GM19238 (cell line): ENCODE measurements around the gene OSBPL10.

Source experiments
- DNase-seq: peaks from one replicate; pipeline ENCODE4 v3.0.0; 2011; ENCODE audit warnings: low spot score; ENCODE audit not compliant: insufficient read length

OSBPL10 gene

GRCh38 chr3:31959251-31959650, 21.8 kb downstream of the OSBPL10 start:
- DNase-seq: no peak

- no peak for DNase-seq
These were observed 22.3 kb downstream of the OSBPL10 start for GRCh38 chr3:31958701-31959152.

GRCh38 chr3:31957106-31957505, 24.0 kb downstream of the OSBPL10 start:
- DNase-seq: no peak

- DNase-seq: no peak
These were observed 25.5 kb downstream of the OSBPL10 start for GRCh38 chr3:31955581-31955980.

GRCh38 chr3:31953636-31954035, 27.4 kb downstream of the OSBPL10 start:
- no peak for DNase-seq

- DNase-seq: no peak
These were observed 28.0 kb downstream of the OSBPL10 start for GRCh38 chr3:31953091-31953490.

GRCh38 chr3:31952205-31952604, 28.9 kb downstream of the OSBPL10 start:
- DNase-seq: peak; percentile 23

GRCh38 chr3:31948280-31948679, 32.8 kb downstream of the OSBPL10 start:
- DNase-seq: no peak

- DNase-seq: no peak
These were observed 33.4 kb downstream of the OSBPL10 start for GRCh38 chr3:31947671-31948091.

- no peak for DNase-seq
These were observed 33.9 kb downstream of the OSBPL10 start for GRCh38 chr3:31947162-31947561.

- DNase-seq: no peak
These were observed 34.5 kb downstream of the OSBPL10 start for GRCh38 chr3:31946484-31947081.

- no peak for DNase-seq
These were observed 35.4 kb downstream of the OSBPL10 start for GRCh38 chr3:31945738-31946052.

- DNase-seq: no peak
These were observed 38.0 kb downstream of the OSBPL10 start for GRCh38 chr3:31943041-31943440.

GRCh38 chr3:31942446-31942845, 38.6 kb downstream of the OSBPL10 start:
- no peak for DNase-seq

GRCh38 chr3:31937225-31937624, 43.8 kb downstream of the OSBPL10 start:
- no peak for DNase-seq

GRCh38 chr3:31936420-31937060, 44.5 kb downstream of the OSBPL10 start:
- no peak for DNase-seq

- no peak for DNase-seq
These were observed 46.2 kb downstream of the OSBPL10 start for GRCh38 chr3:31934866-31935265.

GRCh38 chr3:31934018-31934417, 47.0 kb downstream of the OSBPL10 start:
- DNase-seq: no peak

- DNase-seq: no peak
These were observed 48.1 kb downstream of the OSBPL10 start for GRCh38 chr3:31932990-31933389.

GRCh38 chr3:31929826-31930502, 51.1 kb downstream of the OSBPL10 start:
- no peak for DNase-seq

GRCh38 chr3:31927811-31928210, 53.3 kb downstream of the OSBPL10 start:
- DNase-seq: no peak

- no peak for DNase-seq
These were observed 54.5 kb downstream of the OSBPL10 start for GRCh38 chr3:31926543-31926942.

- DNase-seq: no peak
These were observed 55.8 kb downstream of the OSBPL10 start for GRCh38 chr3:31925271-31925630.
